RWPE2 (cell line): ENCODE results near the gene ASB5.
A peak's percentile ranks its signal among the peaks of the same experiment; 100 is the strongest.
"Not testable (repeated sequence)": the region's sequence is repeated elsewhere in the genome, so short reads cannot be mapped to it uniquely, and the experiment has no call there.

ENCODE experiments used
- ATAC-seq: fragments of 200-7000 bp; cut with Tn5 transposase; 3 replicates; pipeline ENCODE4 v1.9.1; 2021; ENCODE audit warnings: low read depth
- DNase-seq: peaks from one replicate; pipeline ENCODE4 v3.0.0-alpha.2; 2020; ENCODE audit warnings: low spot score
- H3K27ac ChIP-seq: fragments of 450-650 bp; 2 replicates; pipeline ENCODE4 v1.5.1; 2017; ENCODE audit warnings: mild to moderate bottlenecking; ENCODE audit not compliant: poor library complexity, severe bottlenecking
- H3K27me3 ChIP-seq: fragments of 250-450 bp; sonication (Bioruptor Pico); 2 replicates; pipeline ENCODE4 v1.5.1; 2021; ENCODE audit warnings: mild to moderate bottlenecking, moderate library complexity; ENCODE audit not compliant: insufficient read depth, poor library complexity, severe bottlenecking
- H3K36me3 ChIP-seq: fragments of 250-450 bp; sonication (Bioruptor Pico); 2 replicates; pipeline ENCODE4 v1.5.1; 2020; ENCODE audit warnings: low read depth, mild to moderate bottlenecking, moderate library complexity
- H3K4me1 ChIP-seq: fragments of 250-450 bp; sonication (Bioruptor Pico); 2 replicates; pipeline ENCODE4 v1.5.1; 2021; ENCODE audit warnings: mild to moderate bottlenecking, moderate library complexity; ENCODE audit not compliant: insufficient read depth, poor library complexity, severe bottlenecking
- H3K4me3 ChIP-seq: fragments of 250-450 bp; sonication (Bioruptor Pico); 2 replicates; pipeline ENCODE4 v1.5.1; 2021; ENCODE audit warnings: mild to moderate bottlenecking, moderate library complexity; ENCODE audit not compliant: severe bottlenecking
- H3K9me3 ChIP-seq: fragments of 250-450 bp; sonication (Bioruptor Pico); 2 replicates; pipeline ENCODE4 v1.5.1; 2021; ENCODE audit warnings: mild to moderate bottlenecking, moderate library complexity; ENCODE audit not compliant: severe bottlenecking
- TF ChIP-seq, protein P1 (sequence below): fragments of 450-650 bp; IDR thresholded peaks from one replicate; pipeline ENCODE4 v1.5.1; 2017; ENCODE audit warnings: mild to moderate bottlenecking, moderate library complexity; ENCODE audit not compliant: poor library complexity, severe bottlenecking

The ASB5 gene

GRCh38 chr4:176286728-176287127 is 17.7 kb upstream of the ASB5 start:
- H3K9me3 ChIP-seq: no peaks in the 10 kb centered on the region
- no peaks in the 10 kb centered on the region for H3K27me3 ChIP-seq
- H3K36me3 ChIP-seq: no peaks in the 10 kb centered on the region
- H3K27ac ChIP-seq: no peak overlapping the region
- H3K4me3 ChIP-seq: no peak overlapping the region
- TF ChIP-seq, protein P1, sequence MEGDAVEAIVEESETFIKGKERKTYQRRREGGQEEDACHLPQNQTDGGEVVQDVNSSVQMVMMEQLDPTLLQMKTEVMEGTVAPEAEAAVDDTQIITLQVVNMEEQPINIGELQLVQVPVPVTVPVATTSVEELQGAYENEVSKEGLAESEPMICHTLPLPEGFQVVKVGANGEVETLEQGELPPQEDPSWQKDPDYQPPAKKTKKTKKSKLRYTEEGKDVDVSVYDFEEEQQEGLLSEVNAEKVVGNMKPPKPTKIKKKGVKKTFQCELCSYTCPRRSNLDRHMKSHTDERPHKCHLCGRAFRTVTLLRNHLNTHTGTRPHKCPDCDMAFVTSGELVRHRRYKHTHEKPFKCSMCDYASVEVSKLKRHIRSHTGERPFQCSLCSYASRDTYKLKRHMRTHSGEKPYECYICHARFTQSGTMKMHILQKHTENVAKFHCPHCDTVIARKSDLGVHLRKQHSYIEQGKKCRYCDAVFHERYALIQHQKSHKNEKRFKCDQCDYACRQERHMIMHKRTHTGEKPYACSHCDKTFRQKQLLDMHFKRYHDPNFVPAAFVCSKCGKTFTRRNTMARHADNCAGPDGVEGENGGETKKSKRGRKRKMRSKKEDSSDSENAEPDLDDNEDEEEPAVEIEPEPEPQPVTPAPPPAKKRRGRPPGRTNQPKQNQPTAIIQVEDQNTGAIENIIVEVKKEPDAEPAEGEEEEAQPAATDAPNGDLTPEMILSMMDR: no peak
- no peak for ATAC-seq
- H3K4me1 ChIP-seq: no peaks in the 10 kb centered on the region
- DNase-seq: no peak

DNA sequence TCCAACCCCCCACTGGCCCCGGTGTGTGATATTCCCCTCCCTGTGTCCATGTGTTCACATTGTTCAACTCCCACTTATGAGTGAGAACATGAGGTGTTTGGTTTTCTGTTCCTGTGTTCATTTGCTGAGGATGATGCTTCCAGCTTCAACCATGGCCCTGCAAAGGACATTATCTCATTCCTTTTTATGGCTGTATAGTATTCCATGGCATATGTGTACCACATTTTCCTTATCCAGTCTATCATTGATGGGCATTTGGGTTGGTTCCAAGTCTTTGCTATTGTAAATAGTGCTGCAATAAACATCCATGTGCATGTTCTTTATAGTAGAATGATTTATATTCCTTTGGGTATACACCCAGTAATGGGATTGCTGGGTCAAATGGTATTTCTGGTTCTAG is 10.5 kb upstream of the ASB5 start:
- ATAC-seq, H3K4me3 ChIP-seq, DNase-seq, H3K9me3 ChIP-seq, H3K36me3 ChIP-seq, H3K27ac ChIP-seq, H3K27me3 ChIP-seq, H3K4me1 ChIP-seq: not testable (repeated sequence)

- H3K27ac ChIP-seq: no peak overlapping the region
Observed at GRCh38 chr4:176277162-176277904, 8.3 kb upstream of the ASB5 start.

GRCh38 chr4:176276710-176277109 is 7.7 kb upstream of the ASB5 start:
- Histone ChIP-seq H3K4me3 (no peak overlapping the region), H3K36me3 (no peaks in the 10 kb centered on the region), H3K27me3 (no peaks in the 10 kb centered on the region), H3K9me3 (no peaks in the 10 kb centered on the region), H3K4me1 (peaks cover 18% of the 10 kb centered on the region), H3K27ac (no peak overlapping the region)
- DNase-seq (no peak), ATAC-seq (no peak)
- TF ChIP-seq, protein P1: no peak

More at GRCh38 chr4:176277162-176277904, 8.3 kb upstream of the ASB5 start:
- peak; percentile 80 for ATAC-seq
- Histone ChIP-seq H3K36me3 (no peaks in the 10 kb centered on the region), H3K27me3 (no peaks in the 10 kb centered on the region), H3K9me3 (no peaks in the 10 kb centered on the region), H3K4me1 (peaks cover 14% of the 10 kb centered on the region), H3K4me3 (no peak overlapping the region)
- TF ChIP-seq, protein P1: peak; percentile 78
- no peak for DNase-seq

DNA sequence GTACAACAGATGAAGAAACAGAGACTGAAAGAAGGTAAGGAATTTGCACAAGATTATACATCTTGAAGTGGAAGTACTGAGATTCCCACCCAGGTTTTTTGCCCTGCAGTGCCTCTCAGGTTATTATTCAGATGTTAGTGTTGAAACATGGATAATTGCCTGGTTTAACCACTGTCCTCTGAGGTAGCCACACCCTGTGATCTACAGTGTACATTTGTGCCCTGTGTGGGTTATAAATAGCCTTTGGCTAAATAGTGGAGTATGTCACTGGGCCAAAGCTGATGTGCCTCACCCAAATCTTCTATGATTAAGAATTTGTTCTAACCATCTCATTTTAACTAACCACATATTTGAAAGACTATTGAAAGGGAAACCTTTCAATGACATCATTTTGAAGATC is 5.4 kb upstream of the ASB5 start:
- DNase-seq (no peak), ATAC-seq (peak; percentile 46)
- TF ChIP-seq, protein P1: no peak
- Histone ChIP-seq H3K4me1 (peaks cover 33% of the 10 kb centered on the region), H3K9me3 (no peaks in the 10 kb centered on the region), H3K27ac (peak overlapping the region; percentile 63), H3K4me3 (no peak overlapping the region), H3K36me3 (no peaks in the 10 kb centered on the region), H3K27me3 (no peaks in the 10 kb centered on the region)
